Activated naive CD4-positive, alpha-beta T cell (primary cell): Measurements from ENCODE around the gene ZNF33A.
A peak's percentile ranks its signal among the peaks of the same experiment; 100 is the strongest.
"Not testable (repeated sequence)": the region's sequence is repeated elsewhere in the genome, so short reads cannot be mapped to it uniquely, and the experiment has no call there.

ENCODE experiments used
- DNase-seq, 4 experiments: peaks; one replicate each; lab custom pipeline; 2025; lab: John Stamatoyannopoulos, UW

The ZNF33A gene

DNA sequence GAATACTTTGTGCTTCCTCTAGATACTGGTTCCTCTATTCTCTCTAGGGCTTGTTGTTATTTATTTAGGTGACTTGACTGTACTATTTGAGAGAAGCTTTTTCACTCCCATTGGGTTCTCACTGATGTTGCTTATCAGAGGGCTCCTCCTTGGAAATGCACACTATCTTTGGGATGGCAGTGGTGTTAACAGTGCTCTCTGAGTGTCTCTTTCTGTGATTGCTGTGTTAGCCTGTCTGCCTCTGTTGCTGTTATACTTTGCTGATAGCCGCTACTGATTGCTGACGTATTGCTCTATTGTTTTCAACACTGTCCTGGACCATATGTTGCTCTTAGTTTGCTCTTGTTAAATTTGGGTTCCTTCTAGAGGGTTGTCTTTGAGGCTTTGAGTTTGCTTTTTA is 34.7 kb downstream of the ZNF33A start:
- DNase-seq: no peak

DNA sequence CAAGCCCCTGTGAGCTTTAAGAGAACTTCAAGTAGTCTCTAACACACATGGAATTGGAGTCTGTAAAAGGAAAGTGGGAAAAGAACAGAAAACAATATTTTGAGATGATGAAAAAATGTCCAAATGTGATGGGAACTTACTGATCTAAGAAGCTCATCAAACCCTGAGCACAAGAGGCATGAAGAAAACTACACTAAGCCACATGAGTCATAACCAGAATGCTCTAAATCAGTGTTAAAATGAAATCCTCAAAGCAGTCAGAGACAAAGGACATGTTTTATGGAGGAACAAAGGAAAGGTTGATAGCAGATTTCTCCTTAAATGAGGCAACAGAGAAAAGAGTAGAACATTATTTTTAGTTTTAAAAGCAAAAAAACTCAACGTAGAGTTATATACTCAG is 37.2 kb downstream of the ZNF33A start:
- DNase-seq: no peak

DNA sequence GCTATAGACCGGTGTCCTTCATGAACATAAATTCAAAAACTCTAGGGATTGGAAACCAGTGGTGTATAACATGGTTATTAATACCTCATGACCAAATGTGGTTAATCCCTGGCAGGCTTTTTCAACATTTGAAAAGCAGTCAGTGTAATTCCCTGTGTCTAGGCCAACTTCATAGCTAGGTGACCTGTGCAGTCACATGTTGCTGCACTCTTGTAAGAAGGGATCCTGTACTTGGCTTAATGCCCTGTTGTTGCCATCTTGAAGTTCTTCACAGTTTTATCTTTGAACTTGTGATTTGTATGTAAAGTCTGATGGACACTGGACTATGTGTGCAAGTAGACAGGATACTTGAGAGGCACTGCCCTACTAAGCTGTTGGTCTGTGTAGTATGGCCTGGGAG is 39.7 kb downstream of the ZNF33A start:
- DNase-seq: no peak

DNA sequence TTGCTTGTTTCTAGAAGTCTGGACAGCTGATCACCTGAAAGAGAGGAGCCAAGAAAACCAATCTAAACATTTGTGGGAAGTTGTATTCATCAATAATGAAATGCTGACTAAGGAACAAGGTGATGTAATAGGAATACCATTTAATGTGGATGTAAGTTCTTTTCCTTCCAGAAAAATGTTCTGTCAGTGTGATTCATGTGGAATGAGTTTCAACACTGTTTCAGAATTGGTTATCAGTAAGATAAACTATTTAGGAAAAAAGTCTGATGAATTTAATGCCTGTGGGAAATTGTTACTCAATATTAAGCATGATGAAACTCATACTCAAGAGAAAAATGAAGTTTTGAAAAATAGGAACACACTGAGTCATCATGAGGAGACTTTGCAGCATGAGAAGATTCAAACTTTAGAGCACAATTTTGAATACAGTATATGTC is 43.9 kb downstream of the ZNF33A start:
- no peak for DNase-seq

DNA sequence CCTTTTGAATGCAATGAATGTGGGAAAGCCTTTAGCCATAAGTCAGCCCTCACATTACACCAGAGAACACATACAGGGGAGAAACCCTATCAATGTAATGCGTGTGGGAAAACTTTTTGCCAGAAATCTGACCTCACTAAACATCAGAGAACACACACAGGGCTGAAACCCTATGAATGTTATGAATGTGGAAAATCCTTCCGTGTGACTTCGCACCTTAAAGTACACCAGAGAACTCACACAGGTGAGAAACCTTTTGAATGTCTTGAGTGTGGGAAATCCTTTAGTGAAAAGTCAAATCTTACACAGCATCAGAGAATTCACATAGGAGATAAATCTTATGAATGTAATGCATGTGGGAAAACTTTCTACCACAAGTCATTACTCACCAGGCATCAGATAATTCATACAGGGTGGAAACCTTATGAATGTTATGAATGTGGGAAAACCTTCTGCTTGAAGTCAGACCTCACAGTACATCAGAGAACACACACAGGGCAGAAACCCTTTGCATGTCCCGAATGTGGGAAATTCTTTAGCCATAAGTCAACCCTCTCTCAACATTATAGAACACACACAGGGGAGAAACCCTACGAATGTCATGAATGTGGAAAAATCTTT is 44.9 kb downstream of the ZNF33A start:
- not testable (repeated sequence) for DNase-seq

DNA sequence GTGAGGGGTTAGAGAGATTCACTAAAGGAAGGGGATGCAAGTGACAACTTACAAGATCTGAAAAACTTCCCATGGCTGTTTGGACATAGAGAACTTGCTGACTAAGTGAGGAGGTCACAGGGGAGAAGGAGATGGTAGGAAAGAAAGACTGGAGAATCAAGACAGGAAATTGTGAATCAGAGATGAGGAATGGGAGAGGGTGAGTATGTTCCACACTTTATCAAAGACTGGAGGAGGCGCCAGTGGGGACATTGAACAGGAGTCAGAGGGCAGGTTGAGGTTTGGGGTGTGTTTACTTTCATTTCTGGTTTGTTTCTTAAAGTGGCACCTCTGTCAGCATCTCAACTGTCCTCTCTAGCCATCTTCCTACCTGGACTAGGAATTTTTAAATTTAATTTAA is 59.2 kb downstream of the ZNF33A start:
- not testable (repeated sequence) for DNase-seq

DNA sequence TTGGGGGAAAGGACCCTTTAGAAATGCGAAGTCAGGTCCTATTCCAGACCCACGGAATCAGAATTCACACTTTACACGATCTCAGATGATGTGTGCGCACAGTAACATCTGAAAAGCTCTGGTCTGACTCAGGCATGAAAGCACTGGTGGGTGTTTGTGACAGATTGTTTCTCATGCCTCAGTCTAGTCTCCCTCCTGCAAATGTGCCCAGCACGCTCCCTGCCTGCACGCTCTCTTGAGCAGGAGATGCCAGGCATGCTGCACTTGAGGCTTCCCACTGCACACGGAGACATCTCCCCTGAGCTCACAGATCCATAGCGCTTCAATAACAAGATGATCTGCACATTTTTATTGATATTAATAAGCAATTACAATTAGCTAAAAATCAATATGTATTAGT is 60.0 kb downstream of the ZNF33A start:
- no peak for DNase-seq

DNA sequence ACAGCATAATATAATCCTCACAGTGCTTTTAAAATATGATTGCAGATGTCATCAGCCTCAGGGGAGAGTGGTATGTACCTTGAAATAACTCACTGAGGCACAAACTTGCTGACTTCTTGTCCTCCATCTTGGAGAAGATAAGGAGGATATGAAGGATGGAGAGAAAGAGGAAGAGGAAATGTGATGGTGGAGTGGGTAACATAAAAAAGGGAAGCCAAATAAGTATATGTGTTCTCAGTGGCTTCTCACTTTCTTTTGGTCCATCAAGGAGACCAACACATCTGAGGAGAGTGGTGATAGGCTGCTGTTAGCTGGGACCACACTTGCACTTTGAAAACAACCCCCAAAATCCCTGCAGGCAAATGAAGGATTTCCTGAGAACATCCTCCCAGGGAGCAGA is 62.1 kb downstream of the ZNF33A start:
- DNase-seq: no peak

DNA sequence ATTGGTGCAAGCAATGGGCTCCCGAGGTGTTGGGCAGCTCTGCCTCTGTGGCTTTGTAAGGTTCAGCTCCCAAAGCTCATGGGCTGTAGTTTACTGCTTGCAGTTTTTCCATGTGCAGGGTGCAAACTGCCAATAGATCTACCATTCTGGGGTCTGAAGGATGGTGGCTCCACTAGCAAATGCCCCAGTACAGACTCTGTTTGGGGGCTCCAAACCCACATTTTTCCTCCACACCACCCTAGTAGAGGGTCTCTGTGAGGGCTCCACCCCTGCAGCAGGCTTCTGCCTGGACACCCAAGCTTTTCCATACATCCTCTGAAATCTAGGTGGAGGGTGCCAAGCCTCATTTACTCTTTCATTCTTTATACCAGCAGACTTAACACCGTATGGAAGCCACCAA is 66.2 kb downstream of the ZNF33A start:
- DNase-seq: no peak

DNA sequence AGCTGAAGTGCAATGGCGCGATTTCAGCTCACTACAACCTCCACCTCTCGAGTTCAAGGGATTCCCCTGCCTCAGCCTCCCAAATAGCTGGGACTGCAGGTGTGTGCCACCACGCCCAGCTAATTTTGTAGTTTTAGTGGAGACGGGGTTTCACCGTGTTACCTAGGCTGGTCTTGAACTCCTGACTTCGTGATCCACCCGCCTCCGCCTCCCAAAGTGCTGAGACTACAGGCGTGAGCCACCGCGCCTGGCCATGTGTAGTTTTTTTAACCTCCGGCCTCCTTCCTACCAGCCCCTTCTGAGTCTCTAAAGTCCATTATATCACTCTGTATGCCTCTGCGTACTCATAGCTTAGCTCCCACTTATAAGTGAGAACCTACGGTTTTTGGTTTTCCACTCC is 82.8 kb downstream of the ZNF33A start:
- not testable (repeated sequence) for DNase-seq

DNA sequence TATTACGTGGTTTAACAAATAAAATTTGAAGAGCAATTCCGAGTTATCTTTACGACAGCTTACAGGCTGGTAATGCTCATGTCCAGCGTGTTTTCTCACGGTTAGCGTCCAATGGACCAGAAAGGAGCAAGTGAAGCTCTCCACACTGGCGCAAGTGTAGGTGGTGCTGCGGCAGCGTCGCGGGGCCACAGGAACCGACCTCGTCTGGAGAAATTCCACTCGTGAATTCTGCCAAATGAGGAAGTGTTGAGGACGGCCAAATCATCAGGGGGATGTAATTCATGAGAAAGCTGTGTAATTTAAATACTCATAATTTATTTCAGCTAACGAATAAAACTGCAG is 83.3 kb downstream of the ZNF33A start:
- no peak for DNase-seq

DNA sequence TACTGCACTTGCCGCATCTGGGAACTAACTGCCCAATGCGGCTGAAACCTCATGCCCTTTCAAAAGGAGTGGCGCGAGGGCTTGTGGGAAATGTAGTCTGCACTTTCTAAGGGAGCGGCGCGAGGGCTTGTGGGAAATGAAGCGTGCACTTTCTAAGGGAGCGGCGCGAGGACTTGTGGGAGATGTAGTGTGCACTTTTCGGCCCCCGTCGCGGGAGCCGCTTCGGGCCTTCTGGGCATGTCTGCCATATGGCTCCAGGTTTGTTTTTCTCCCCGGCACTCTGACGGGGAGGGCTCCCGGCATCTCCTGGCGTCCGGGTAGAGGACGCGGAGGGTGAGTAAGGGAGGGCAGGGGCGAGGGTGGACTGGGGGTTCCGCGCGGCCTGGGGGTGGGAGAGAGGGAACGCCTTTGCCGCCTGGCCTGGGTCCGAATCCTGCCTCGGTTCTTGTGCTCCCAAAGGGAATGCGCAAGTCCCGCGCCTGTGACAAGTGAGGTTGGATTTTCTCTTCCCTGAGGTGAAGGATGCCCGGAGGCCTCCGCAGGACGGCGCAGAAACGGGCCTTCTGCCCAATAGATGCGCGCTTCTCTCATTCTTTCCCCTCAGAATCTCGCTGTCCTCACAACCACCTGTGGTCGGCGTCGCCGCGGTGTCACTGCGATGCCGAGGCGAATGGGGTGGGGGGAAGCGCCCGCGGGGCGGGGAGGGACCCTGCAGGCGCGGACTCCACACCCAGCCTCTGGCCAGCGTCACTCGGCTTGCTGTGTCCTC is 83.9 kb downstream of the ZNF33A start, which contains the start of gene ZNF37A:
Gene ZNF37A, plus strand, starts transcription at position 180 of the 769 bp plus-strand sequence. CDS start 2,281 bp downstream, outside the sequence.
- DNase-seq: peak; percentile 62 to 85 (median 78)

DNA sequence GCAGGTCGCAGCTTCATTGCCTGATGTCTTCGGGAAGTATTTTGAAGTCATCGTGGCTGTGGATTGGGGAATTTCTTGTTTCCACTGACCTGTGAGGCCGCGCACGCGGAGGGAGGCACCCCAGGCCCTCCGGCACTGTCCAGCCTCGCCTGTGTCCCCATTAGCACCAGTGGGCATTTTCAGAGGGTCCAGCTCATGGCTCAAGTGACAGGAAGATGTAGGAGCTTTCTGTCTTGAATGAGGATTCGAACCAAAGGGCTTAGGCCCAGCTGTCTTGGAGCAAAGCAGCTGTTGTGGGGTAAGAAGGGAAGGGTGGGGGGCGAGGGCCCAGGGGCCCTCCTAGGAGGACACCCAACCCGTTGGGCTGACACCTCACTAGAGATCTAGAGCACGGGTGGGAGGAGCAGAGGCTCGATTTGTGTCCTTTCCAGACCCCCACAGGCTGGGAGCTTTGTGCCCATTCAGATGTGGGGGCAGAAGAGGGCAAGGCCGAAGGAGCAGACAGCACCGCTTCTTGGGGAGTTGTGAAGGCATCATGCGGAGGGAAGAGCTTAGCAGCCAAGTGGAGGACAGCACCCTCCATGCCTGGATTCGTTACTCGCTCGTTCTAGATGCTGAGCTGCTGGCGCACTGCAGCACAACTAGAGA is 84.6 kb downstream of the ZNF33A start:
- no peak for DNase-seq

DNA sequence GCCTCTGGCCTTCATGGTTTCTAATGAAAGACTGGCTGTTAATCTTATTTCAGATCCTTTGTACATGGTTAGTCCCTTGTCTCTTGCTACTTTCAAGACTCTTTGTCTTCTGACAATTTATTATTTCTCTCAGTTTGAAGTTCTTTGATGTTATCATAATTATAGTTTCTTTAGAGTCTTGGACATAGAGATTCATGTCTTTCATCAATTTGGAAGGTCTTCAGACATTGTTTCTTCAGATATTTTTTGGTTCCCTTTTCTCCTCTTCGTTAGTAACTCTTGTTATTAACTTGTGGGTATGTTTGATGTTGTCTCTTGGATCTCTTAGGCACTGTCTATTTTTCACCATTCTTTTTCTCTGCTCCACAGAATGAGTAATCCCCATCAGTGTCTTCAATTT is 92.4 kb downstream of the ZNF33A start:
- DNase-seq: no peak

DNA sequence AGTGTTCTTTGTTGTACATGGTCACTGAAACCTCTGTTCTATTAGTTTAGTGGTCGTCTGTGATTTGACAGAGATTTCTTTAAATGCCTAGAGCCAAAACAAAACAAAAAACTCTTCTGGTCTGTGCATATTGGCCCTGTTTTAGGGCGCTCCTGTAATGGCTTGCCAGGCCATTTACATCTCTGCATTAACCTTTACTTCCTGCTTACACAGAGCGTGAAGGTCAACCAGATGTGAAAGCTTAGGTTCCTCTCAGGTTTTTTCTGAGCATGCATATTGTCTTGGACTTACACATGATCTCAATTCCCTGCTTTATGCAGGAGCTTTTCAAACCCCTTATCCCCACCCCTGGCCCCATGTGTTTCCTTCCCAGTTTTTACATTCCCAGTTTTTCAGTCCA is 93.3 kb downstream of the ZNF33A start:
- no peak for DNase-seq

DNA sequence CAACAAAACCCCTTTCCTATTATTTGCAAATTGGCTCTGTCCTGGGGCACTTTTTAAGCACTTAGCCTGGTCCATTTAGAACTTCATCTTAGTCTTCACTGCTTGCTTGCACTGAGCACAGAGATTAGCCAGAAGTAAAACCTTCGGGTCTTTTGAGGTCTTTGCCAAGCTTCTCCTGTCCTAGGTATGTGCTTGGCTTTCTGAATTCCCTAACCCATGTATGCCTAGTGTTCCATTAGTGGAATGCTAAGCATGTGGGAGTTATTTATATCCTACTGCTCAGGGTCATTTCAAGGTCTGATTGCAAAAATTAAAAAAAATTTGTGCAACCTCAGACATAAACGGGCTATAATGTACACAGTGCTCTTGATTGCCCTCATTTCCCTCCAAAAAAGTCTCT is 101.7 kb downstream of the ZNF33A start:
- DNase-seq: no peak
